Measurements from ENCODE around the gene TTLL7.

The TTLL7 gene

DNA sequence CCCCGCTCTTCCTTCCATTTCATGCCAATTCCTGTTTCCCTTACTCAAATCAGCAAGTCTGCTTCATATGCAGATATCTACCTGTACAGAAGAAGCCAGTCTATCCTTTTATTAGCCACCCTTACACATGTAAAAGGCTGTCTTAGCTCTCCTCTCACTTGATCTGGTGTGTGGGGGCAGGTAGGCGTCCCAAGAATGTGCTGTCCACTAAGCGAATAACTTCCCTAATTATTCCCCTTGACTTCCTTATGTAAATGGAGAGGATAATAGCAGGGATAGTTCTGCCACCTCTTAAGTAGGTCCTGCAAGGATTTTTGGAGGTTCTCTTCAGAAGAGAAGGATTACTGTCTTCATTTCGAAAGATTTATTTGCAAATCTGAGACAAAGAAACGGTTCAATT, 160.4 kb downstream of the TTLL7 start:
- H3K9me3 ChIP-seq (ENCODE audit: low read length): no peaks in the 10 kb centered on the region
- H3K36me3 ChIP-seq (ENCODE audit: insufficient read depth, low read length): no peaks in the 10 kb centered on the region
- H3K4me1 ChIP-seq (ENCODE audit: insufficient read depth, low read length): no peaks in the 10 kb centered on the region
- no peaks in the 10 kb centered on the region for H3K27me3 ChIP-seq (ENCODE audit: control insufficient read depth in 1 of 2, insufficient read depth in 2 of 2, low read length in 2 of 2)
- H3K4me3 ChIP-seq (ENCODE audit: low read depth in 1 of 2, low read length in 2 of 2): no peak overlapping the region
- no peak overlapping the region for H3K27ac ChIP-seq (ENCODE audit: low read depth, low read length)
- no peak overlapping the region for H3K9ac ChIP-seq (ENCODE audit: low read length)

- Histone ChIP-seq H3K27me3 (ENCODE audit: control insufficient read depth in 1 of 2, insufficient read depth in 2 of 2, low read length in 2 of 2) (no peaks in the 10 kb centered on the region), H3K9me3 (ENCODE audit: low read length) (no peaks in the 10 kb centered on the region), H3K36me3 (ENCODE audit: insufficient read depth, low read length) (no peaks in the 10 kb centered on the region), H3K4me1 (ENCODE audit: insufficient read depth, low read length) (no peaks in the 10 kb centered on the region), H3K9ac (ENCODE audit: low read length) (no peak overlapping the region), H3K4me3 (ENCODE audit: low read depth in 1 of 2, low read length in 2 of 2) (no peak overlapping the region), H3K27ac (ENCODE audit: low read depth, low read length) (no peak overlapping the region)
Measured at GRCh38 chr1:83836543-83836942, 162.4 kb downstream of the TTLL7 start.

DNA sequence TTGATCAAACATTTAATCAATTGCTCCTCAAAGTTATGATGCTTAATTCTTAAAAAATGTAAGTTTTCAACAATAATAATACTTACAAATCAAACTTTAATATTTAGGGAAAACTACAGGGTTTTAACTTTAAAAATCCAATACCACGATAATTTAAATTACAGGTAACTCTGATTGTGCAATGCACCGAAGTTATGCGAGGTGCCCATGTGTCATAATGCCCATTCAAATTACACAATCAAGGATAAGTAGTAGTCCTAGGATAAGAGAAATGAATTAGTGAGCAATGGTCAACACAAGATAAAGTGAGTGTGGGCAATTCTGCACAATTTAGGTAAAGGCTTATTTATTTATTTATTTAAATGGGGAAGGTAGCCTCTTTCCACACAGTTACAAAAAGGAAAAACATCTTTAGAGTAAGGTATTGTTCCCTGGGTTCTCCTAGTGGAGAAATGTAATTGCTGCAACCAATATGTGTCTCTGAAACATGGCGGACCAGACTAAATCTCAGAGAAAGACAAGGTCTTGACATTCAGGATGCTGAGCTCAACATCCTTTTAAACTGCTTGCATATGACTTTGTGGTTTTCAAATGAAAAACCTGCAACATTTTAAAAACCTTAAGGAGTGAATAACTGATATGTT, 164.2 kb downstream of the TTLL7 start:
- Histone ChIP-seq H3K9ac (ENCODE audit: low read length) (no peak overlapping the region), H3K4me1 (ENCODE audit: insufficient read depth, low read length) (no peaks in the 10 kb centered on the region), H3K27me3 (ENCODE audit: control insufficient read depth in 1 of 2, insufficient read depth in 2 of 2, low read length in 2 of 2) (no peaks in the 10 kb centered on the region), H3K27ac (ENCODE audit: low read depth, low read length) (no peak overlapping the region), H3K36me3 (ENCODE audit: insufficient read depth, low read length) (no peaks in the 10 kb centered on the region), H3K4me3 (ENCODE audit: low read depth in 1 of 2, low read length in 2 of 2) (no peak overlapping the region), H3K9me3 (ENCODE audit: low read length) (no peaks in the 10 kb centered on the region)

- Histone ChIP-seq H3K36me3 (ENCODE audit: insufficient read depth, low read length) (no peaks in the 10 kb centered on the region), H3K9ac (ENCODE audit: low read length) (no peak overlapping the region), H3K4me1 (ENCODE audit: insufficient read depth, low read length) (no peaks in the 10 kb centered on the region), H3K27me3 (ENCODE audit: control insufficient read depth in 1 of 2, insufficient read depth in 2 of 2, low read length in 2 of 2) (no peaks in the 10 kb centered on the region), H3K4me3 (ENCODE audit: low read depth in 1 of 2, low read length in 2 of 2) (no peak overlapping the region), H3K27ac (ENCODE audit: low read depth, low read length) (no peak overlapping the region), H3K9me3 (ENCODE audit: low read length) (no peaks in the 10 kb centered on the region)
Measured at GRCh38 chr1:83832194-83832593, 166.7 kb downstream of the TTLL7 start.

- Histone ChIP-seq H3K4me1 (ENCODE audit: insufficient read depth, low read length) (no peaks in the 10 kb centered on the region), H3K9me3 (ENCODE audit: low read length) (no peaks in the 10 kb centered on the region), H3K27ac (ENCODE audit: low read depth, low read length) (no peak overlapping the region), H3K4me3 (ENCODE audit: low read depth in 1 of 2, low read length in 2 of 2) (no peak overlapping the region), H3K27me3 (ENCODE audit: control insufficient read depth in 1 of 2, insufficient read depth in 2 of 2, low read length in 2 of 2) (no peaks in the 10 kb centered on the region), H3K36me3 (ENCODE audit: insufficient read depth, low read length) (no peaks in the 10 kb centered on the region), H3K9ac (ENCODE audit: low read length) (no peak overlapping the region)
Measured at GRCh38 chr1:83829106-83829505, 169.8 kb downstream of the TTLL7 start.

- no peak overlapping the region for H3K4me3 ChIP-seq (ENCODE audit: low read depth in 1 of 2, low read length in 2 of 2)
- no peaks in the 10 kb centered on the region for H3K9me3 ChIP-seq (ENCODE audit: low read length)
- H3K36me3 ChIP-seq (ENCODE audit: insufficient read depth, low read length): no peaks in the 10 kb centered on the region
- no peak overlapping the region for H3K27ac ChIP-seq (ENCODE audit: low read depth, low read length)
- H3K4me1 ChIP-seq (ENCODE audit: insufficient read depth, low read length): no peaks in the 10 kb centered on the region
- H3K27me3 ChIP-seq (ENCODE audit: control insufficient read depth in 1 of 2, insufficient read depth in 2 of 2, low read length in 2 of 2): no peaks in the 10 kb centered on the region
- no peak overlapping the region for H3K9ac ChIP-seq (ENCODE audit: low read length)
Measured at GRCh38 chr1:83828456-83828855, 170.5 kb downstream of the TTLL7 start.

DNA sequence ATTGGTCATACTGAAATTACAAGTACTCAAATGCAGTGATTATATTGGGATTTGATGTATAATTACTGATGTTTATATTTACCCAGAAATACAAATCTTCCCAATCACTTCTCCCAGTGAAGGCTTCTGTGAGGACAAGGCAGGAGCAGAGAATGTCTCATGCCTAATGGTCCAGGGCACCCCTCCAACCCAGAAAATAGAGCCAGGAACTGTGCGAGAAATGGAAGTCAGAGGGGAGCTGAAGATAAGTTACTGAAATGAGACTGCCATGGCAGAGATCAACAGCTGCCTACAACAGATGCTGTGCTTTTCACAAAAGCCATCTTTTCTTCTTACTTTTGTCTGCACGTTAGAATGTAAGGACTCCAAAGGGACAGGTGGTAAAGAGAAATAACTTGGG, 171.2 kb downstream of the TTLL7 start:
- Histone ChIP-seq H3K9ac (ENCODE audit: low read length) (no peak overlapping the region), H3K27me3 (ENCODE audit: control insufficient read depth in 1 of 2, insufficient read depth in 2 of 2, low read length in 2 of 2) (no peaks in the 10 kb centered on the region), H3K27ac (ENCODE audit: low read depth, low read length) (no peak overlapping the region), H3K9me3 (ENCODE audit: low read length) (no peaks in the 10 kb centered on the region), H3K4me1 (ENCODE audit: insufficient read depth, low read length) (no peaks in the 10 kb centered on the region), H3K4me3 (ENCODE audit: low read depth in 1 of 2, low read length in 2 of 2) (no peak overlapping the region), H3K36me3 (ENCODE audit: insufficient read depth, low read length) (no peaks in the 10 kb centered on the region)

GRCh38 chr1:83822208-83822607, 176.7 kb downstream of the TTLL7 start:
- Histone ChIP-seq H3K9ac (ENCODE audit: low read length) (no peak overlapping the region), H3K4me3 (ENCODE audit: low read depth in 1 of 2, low read length in 2 of 2) (no peak overlapping the region), H3K9me3 (ENCODE audit: low read length) (no peaks in the 10 kb centered on the region), H3K27me3 (ENCODE audit: control insufficient read depth in 1 of 2, insufficient read depth in 2 of 2, low read length in 2 of 2) (no peaks in the 10 kb centered on the region), H3K27ac (ENCODE audit: low read depth, low read length) (no peak overlapping the region), H3K36me3 (ENCODE audit: insufficient read depth, low read length) (no peaks in the 10 kb centered on the region), H3K4me1 (ENCODE audit: insufficient read depth, low read length) (no peaks in the 10 kb centered on the region)

- Histone ChIP-seq H3K36me3 (ENCODE audit: insufficient read depth, low read length) (no peaks in the 10 kb centered on the region), H3K9me3 (ENCODE audit: low read length) (no peaks in the 10 kb centered on the region), H3K4me1 (ENCODE audit: insufficient read depth, low read length) (no peaks in the 10 kb centered on the region), H3K4me3 (ENCODE audit: low read depth in 1 of 2, low read length in 2 of 2) (no peak overlapping the region), H3K27me3 (ENCODE audit: control insufficient read depth in 1 of 2, insufficient read depth in 2 of 2, low read length in 2 of 2) (no peaks in the 10 kb centered on the region), H3K27ac (ENCODE audit: low read depth, low read length) (no peak overlapping the region), H3K9ac (ENCODE audit: low read length) (no peak overlapping the region)
Measured at GRCh38 chr1:83819436-83819835, 179.5 kb downstream of the TTLL7 start.

DNA sequence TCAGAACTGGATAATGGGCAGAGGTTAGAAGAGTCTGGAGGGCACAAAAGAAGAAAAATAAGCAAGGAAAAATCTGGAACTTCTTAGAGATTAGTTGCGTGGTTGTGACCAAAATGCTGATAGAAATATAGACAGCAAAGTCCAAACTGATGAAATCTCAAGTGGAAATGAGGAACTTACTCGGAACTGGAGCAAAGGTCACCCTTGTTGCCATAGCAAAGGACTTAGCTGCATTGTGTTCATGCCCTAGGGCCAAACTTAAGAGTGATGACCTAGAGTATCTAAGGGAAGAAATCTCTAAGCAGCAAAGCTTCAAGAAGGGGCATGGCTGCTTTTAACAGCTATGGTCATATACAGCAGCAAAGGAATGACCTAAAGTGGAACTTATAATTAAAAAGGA, 180.0 kb downstream of the TTLL7 start:
- no peak overlapping the region for H3K9ac ChIP-seq (ENCODE audit: low read length)
- no peak overlapping the region for H3K27ac ChIP-seq (ENCODE audit: low read depth, low read length)
- no peak overlapping the region for H3K4me3 ChIP-seq (ENCODE audit: low read depth in 1 of 2, low read length in 2 of 2)
- H3K27me3 ChIP-seq (ENCODE audit: control insufficient read depth in 1 of 2, insufficient read depth in 2 of 2, low read length in 2 of 2): no peaks in the 10 kb centered on the region
- H3K4me1 ChIP-seq (ENCODE audit: insufficient read depth, low read length): no peaks in the 10 kb centered on the region
- no peaks in the 10 kb centered on the region for H3K9me3 ChIP-seq (ENCODE audit: low read length)
- no peaks in the 10 kb centered on the region for H3K36me3 ChIP-seq (ENCODE audit: insufficient read depth, low read length)

- Histone ChIP-seq H3K9me3 (ENCODE audit: low read length) (no peaks in the 10 kb centered on the region), H3K4me3 (ENCODE audit: low read depth in 1 of 2, low read length in 2 of 2) (no peak overlapping the region), H3K4me1 (ENCODE audit: insufficient read depth, low read length) (no peaks in the 10 kb centered on the region), H3K27me3 (ENCODE audit: control insufficient read depth in 1 of 2, insufficient read depth in 2 of 2, low read length in 2 of 2) (no peaks in the 10 kb centered on the region), H3K9ac (ENCODE audit: low read length) (no peak overlapping the region), H3K36me3 (ENCODE audit: insufficient read depth, low read length) (no peaks in the 10 kb centered on the region), H3K27ac (ENCODE audit: low read depth, low read length) (no peak overlapping the region)
Measured at GRCh38 chr1:83816836-83817235, 182.1 kb downstream of the TTLL7 start.

- Histone ChIP-seq H3K27ac (ENCODE audit: low read depth, low read length) (no peak overlapping the region), H3K4me3 (ENCODE audit: low read depth in 1 of 2, low read length in 2 of 2) (no peak overlapping the region), H3K9ac (ENCODE audit: low read length) (no peak overlapping the region), H3K36me3 (ENCODE audit: insufficient read depth, low read length) (no peaks in the 10 kb centered on the region), H3K4me1 (ENCODE audit: insufficient read depth, low read length) (no peaks in the 10 kb centered on the region), H3K27me3 (ENCODE audit: control insufficient read depth in 1 of 2, insufficient read depth in 2 of 2, low read length in 2 of 2) (no peaks in the 10 kb centered on the region), H3K9me3 (ENCODE audit: low read length) (no peaks in the 10 kb centered on the region)
Measured at GRCh38 chr1:83815330-83815729, 183.6 kb downstream of the TTLL7 start.
